ENCODE measurements around the gene NTS.

NTS gene

DNA sequence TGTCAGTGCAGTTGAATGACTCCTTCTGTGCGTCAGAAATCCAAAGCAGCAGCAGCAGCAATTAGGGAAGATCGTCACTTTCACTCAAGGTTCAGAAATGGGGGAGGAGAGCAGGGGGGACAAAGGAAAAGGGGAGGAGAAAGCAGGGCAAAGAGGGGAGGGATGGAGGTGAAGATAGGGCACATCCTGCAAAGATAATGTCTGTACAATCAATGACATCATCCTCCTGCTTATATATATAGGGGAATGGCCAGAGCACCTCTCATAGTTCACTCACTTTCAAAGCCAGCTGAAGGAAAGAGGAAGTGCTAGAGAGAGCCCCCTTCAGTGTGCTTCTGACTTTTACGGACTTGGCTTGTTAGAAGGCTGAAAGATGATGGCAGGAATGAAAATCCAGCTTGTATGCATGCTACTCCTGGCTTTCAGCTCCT is at the start of gene NTS:
Gene NTS, plus strand, starts transcription at position 265 of the 431 bp plus-strand sequence. Its CDS starts 109 bp downstream, at position 374.
- DNase-seq: no peak

- DNase-seq: no peak
Measured at GRCh38 chr12:85825746-85826145, 48.3 kb upstream of the NTS start.

DNA sequence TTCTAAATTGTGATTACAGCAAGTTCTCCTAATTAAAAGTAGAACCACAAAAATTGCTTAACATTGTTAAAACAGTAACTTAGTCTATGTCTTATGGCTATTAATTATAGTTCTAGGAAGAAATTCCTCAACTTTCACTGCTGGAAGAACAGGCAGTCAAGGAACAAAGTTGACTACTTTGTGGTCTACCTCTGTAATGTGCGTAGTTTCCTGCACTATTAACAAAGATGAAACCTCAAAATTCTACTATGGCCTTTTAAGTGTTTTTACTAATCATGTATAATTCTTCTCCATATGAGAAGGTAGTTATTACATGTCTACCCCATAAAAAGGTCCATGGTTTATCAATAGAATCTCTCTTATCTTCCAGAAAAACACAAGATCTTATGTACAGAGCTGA is 45.5 kb upstream of the NTS start:
- no peak for DNase-seq

DNA sequence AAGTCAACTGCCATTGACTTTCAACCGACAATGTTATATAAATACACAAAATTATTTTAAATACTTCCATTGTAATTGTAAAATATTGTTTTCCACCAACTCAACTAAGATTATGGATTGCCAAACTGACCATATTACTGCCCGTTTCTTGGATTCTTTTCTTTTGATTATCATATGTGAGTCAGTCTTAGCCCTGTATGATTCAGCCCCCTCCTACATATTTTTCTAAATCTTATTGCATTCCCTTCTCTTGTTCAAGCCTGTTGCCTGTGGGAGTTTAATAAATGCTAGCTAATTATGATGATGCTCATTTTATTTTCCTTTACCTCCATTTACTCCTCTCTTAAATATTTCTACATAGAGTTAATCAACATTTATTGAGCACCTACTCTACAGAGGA is 44.7 kb upstream of the NTS start:
- DNase-seq: no peak

GRCh38 chr12:85831327-85831990 is 42.6 kb upstream of the NTS start:
- no peak for DNase-seq

- DNase-seq: no peak
Measured at GRCh38 chr12:85833579-85833978, 40.5 kb upstream of the NTS start.

- DNase-seq: no peak
Measured at GRCh38 chr12:85834378-85834777, 39.7 kb upstream of the NTS start.

GRCh38 chr12:85835426-85836196 is 38.5 kb upstream of the NTS start:
- no peak for DNase-seq

- DNase-seq: no peak
Measured at GRCh38 chr12:85836197-85837090, 37.7 kb upstream of the NTS start, which contains the start of gene RASSF9. Gene RASSF9 (minus strand): TSS chr12:85836409. CDS start chr12:85836201, 208 bp downstream.

DNA sequence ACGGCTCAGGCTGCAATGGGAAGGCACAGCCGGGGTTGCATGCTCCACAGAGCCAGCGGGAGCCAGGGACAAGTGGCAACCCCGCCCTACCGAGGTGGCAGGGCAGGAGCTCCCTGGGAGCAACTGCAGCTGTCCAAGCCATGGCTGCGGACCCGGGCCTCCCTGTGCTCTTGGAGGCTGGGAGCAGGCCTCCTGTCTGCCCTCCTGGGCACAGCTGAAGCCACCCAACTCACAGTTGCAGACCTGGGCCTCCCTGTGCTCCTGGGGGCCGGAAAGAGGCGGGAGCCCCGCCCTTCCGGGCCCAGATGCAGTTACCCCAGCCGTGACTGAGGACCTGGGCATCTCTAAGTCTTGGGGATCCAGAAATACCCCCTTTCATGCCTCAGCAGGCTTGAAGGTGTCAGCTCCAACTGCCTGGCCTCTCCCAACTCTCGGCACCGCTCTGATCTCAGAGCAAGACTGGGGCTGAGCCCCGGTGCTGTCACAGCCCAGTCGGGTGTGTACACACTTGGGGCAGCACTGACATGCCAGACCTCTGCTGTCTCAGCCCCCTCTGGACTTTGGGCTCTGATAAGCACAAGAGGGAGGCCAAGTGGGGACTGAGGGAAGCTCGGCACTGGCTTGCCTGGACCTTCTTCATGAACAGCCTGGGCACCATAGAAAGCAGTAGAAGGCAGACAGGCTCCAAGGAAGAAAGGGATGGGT is 30.3 kb upstream of the NTS start:
- no peak for DNase-seq

GRCh38 chr12:85849344-85849743 is 24.8 kb upstream of the NTS start:
- DNase-seq: no peak

DNA sequence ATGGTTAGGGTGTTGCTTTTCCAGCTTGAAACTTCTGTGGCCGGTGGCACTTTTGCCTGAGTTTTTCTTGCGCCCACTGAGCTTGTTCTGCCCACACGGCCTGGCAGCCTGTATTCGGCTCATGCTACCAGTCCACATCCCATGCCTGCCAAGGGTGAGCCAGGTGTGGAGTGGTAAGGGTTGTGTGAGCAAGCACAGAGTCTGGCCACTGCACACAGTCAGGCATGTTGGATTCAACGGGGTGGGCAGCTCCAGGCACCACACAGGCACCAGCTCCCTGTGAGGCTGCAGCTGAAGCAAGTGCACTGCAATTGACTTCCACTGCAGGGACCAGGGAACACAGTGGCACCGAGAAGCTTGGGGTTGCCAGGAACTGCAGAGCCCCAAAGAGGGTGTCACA is 18.8 kb upstream of the NTS start:
- DNase-seq: no peak

DNA sequence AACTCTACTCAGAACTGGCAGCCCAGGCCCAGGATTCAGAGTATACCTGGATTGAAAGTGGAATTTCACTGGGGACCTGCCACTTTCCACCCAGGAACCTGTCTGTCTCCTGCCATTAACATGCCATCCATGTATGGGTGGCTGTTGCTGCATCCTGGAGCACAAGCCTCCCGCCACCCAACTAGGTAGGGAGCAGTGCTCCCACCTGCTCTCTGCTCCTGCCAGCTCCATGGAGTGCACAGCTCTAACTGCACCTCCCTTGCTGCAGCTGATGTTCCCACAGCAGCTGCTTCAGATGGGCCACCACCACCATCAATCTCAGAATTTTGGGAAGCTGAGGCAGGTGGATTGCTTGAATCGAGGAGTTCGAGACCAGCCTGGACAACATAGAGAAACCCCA is 17.1 kb upstream of the NTS start:
- no peak for DNase-seq

- no peak for DNase-seq
Measured at GRCh38 chr12:85865890-85866289, 8.2 kb upstream of the NTS start.

GRCh38 chr12:85866986-85867776 is 6.9 kb upstream of the NTS start:
- no peak for DNase-seq

GRCh38 chr12:85872497-85873091 is 1.5 kb upstream of the NTS start:
- no peak for DNase-seq

GRCh38 chr12:85877459-85877858 is 3.4 kb downstream of the NTS start:
- DNase-seq: no peak

DNA sequence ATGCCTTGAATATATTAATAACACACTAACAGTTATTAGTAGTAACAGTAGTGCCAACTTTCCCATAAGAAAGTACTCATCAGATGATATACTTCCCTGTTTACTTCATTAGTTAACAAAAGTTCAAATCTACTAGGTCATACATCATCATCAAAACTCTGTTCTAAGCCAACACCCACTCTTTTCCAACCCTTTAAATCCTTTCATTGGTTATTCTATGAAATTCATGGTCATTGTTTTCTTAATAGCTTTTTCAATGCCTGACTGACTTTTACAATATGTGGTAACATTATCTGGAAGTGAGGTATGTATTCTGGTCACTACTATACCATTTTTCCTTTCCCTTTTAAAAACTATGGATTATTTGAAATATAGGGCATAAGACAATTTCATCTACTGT is 9.7 kb downstream of the NTS start:
- no peak for DNase-seq

DNA sequence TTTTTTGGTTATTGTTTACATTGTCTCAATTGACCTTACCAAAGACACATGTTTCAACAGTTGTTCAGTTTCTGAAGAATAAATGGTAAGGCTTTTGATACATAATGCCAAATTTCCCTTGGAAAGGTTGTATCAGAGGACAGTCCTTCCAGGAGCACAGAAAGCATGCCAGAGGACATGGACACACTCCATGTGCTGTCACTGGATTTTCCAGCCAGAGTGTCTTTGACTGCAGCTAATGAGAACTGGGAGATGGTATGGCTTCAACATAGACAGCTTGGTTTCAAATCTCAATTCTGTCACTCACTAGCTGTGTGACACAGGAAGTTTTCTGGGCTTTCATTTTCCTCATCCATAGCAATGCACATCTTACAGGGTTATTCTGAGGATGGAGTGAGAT is 20.6 kb downstream of the NTS start:
- no peak for DNase-seq

- DNase-seq: no peak
Measured at GRCh38 chr12:85920324-85920947, 46.3 kb downstream of the NTS start.

- DNase-seq: no peak
Measured at GRCh38 chr12:85923767-85924331, 49.8 kb downstream of the NTS start.

Measured in stimulated activated CD4-positive, alpha-beta T cell treated with anti-CD3 and anti-CD28 coated beads, Interleukin-12 subunit alpha, Interleukin-12 subunit beta, amount 100 ng/mL, for 4 hours (primary cell).